Measurements from ENCODE around the gene CACYBP. TPM values are rescaled to one million over a fixed set of nuclear protein-coding genes. Genes with fewer than 3 reads are reported as not detected.

Gene CACYBP
- total RNA-seq, 1 experiment from 2014 or later = 384 TPM

DNA sequence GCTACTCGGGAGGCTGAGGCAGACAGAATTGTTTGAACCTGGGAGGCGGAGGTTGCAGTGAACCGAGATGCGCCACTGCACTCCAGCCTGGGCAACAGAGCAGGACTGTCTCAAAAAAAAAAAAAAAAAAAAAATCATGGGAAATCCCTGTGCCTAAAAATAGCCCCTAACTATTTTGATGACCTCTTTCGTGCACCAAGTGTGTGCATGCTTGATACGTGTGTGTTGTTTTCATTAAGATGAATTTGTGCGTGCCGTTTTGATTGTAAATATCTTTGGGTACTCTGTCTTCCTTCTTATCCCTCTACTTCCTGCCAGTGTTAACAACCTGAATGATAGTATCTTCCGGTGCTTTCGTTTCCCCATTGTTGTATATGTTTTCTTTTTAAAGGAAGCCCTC lies 9.8 kb downstream of the CACYBP start:
- H3K36me3 Mint-ChIP-seq (ENCODE audit: insufficient read depth, unreplicated experiment) = peaks cover 50% of the 10 kb centered on the region
- H3K4me1 Mint-ChIP-seq (ENCODE audit: low read depth, unreplicated experiment) = peaks cover 30% of the 10 kb centered on the region
- no TSS peak for BruUV-seq (replicated peaks)
- no peak overlapping the region for H3K4me3 Mint-ChIP-seq (ENCODE audit: low read depth, unreplicated experiment)
- intact Hi-C loops (cut with micrococcal nuclease; ENCODE audit: unreplicated experiment) = no loop called here
- CTCF ChIA-PET = no interaction called here
- H3K27me3 Mint-ChIP-seq (ENCODE audit: unreplicated experiment) = no peaks in the 10 kb centered on the region
- H3K9me3 Mint-ChIP-seq (ENCODE audit: low read depth, unreplicated experiment) = no peaks in the 10 kb centered on the region
- no peak for DNase-seq
- TF ChIP-seq, protein P1, sequence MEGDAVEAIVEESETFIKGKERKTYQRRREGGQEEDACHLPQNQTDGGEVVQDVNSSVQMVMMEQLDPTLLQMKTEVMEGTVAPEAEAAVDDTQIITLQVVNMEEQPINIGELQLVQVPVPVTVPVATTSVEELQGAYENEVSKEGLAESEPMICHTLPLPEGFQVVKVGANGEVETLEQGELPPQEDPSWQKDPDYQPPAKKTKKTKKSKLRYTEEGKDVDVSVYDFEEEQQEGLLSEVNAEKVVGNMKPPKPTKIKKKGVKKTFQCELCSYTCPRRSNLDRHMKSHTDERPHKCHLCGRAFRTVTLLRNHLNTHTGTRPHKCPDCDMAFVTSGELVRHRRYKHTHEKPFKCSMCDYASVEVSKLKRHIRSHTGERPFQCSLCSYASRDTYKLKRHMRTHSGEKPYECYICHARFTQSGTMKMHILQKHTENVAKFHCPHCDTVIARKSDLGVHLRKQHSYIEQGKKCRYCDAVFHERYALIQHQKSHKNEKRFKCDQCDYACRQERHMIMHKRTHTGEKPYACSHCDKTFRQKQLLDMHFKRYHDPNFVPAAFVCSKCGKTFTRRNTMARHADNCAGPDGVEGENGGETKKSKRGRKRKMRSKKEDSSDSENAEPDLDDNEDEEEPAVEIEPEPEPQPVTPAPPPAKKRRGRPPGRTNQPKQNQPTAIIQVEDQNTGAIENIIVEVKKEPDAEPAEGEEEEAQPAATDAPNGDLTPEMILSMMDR (IDR thresholded peaks at IDR 0.05; ENCODE audit: unreplicated experiment) = no peak
- peak overlapping the region; percentile 40 for H3K27ac Mint-ChIP-seq (ENCODE audit: unreplicated experiment)

DNA sequence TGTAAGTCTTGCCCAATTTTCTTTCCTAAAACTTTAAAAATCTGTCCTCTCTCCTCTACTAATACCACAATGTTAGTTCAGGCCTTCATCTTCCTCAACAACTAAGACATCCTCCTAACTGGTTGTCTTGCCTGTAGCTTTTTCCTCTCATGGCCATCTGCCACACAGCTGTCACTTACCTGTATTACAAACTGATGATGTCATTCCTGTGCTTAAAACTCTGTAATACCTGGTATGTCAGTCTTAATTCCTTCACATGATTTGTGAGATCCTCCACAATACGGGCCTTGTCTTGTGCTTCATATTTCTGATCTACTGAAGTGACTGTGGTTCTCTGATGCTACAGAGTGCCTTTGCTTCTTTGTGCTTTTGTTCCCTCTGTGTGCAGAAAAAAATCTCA lies 13.7 kb downstream of the CACYBP start:
- no peak overlapping the region for H3K27ac Mint-ChIP-seq (ENCODE audit: unreplicated experiment)
- CTCF ChIA-PET = interaction anchor here (0.6 to 2.2 kb wide), 3 partner anchors 10 to 275 kb away, joined by 3 to 6 read pairs (median 5); partner anchors contain the start of gene MRPS14
- no peaks in the 10 kb centered on the region for H3K9me3 Mint-ChIP-seq (ENCODE audit: low read depth, unreplicated experiment)
- no peak for DNase-seq
- H3K36me3 Mint-ChIP-seq (ENCODE audit: insufficient read depth, unreplicated experiment) = peaks cover 56% of the 10 kb centered on the region
- H3K27me3 Mint-ChIP-seq (ENCODE audit: unreplicated experiment) = no peaks in the 10 kb centered on the region
- H3K4me1 Mint-ChIP-seq (ENCODE audit: low read depth, unreplicated experiment) = peaks cover 20% of the 10 kb centered on the region
- H3K4me3 Mint-ChIP-seq (ENCODE audit: low read depth, unreplicated experiment) = no peak overlapping the region
- TF ChIP-seq, protein P1 (IDR thresholded peaks at IDR 0.05; ENCODE audit: unreplicated experiment) = no peak
- intact Hi-C loops (cut with micrococcal nuclease; ENCODE audit: unreplicated experiment) = no loop called here
- no TSS peak for BruUV-seq (replicated peaks)

DNA sequence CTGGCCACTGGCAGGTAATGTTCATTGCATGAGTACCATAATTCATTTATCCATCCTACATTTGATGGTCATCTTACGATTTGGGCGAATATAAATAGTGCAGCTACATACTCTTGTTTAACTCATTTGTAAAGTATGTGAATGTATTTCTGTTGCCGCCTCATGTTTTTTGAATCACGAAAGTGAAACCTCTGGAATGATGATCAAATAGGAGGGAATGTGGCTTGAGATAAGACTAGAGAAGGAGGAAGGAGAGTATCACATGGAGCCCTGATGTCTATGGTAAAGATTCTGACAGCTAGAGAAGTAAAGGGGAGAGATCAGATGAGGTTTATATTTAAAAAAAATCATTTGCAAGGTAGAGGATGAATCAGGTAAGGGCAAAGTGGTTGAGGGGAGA lies 15.5 kb downstream of the CACYBP start:
- Mint-ChIP-seq H3K4me3 (ENCODE audit: low read depth, unreplicated experiment) (no peak overlapping the region), H3K27me3 (ENCODE audit: unreplicated experiment) (no peaks in the 10 kb centered on the region), H3K36me3 (ENCODE audit: insufficient read depth, unreplicated experiment) (peaks cover 48% of the 10 kb centered on the region), H3K4me1 (ENCODE audit: low read depth, unreplicated experiment) (peaks cover 20% of the 10 kb centered on the region), H3K27ac (ENCODE audit: unreplicated experiment) (peak overlapping the region; percentile 11), H3K9me3 (ENCODE audit: low read depth, unreplicated experiment) (no peaks in the 10 kb centered on the region)
- intact Hi-C loops (cut with micrococcal nuclease; ENCODE audit: unreplicated experiment) = no loop called here
- DNase-seq = no peak
- TF ChIP-seq, protein P1 (IDR thresholded peaks at IDR 0.05; ENCODE audit: unreplicated experiment) = no peak
- CTCF ChIA-PET = interaction anchor here (0.9 to 2.2 kb wide), 3 partner anchors 8 to 110 kb away, joined by 3 to 6 read pairs (median 4); partner anchors contain the start of gene MRPS14
- BruUV-seq (replicated peaks) = no TSS peak

DNA sequence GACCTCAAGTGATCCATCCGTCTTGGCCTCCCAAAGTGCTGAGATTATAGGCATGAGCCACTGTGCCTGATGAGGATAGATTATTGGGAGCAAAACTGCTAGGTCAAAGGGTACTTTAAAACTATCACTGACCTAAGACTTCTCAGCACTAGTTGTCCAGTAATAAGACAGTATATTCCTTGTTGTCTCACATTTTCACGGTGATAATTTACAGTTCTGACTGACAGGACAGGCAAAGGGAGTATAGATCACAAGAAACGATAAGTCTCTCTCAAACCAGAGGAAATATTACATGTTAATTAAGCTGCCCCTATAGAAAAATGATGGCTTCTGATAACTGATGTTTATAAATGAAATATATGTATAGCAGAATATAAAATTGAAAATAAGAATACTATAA lies 19.8 kb downstream of the CACYBP start:
- no TSS peak for BruUV-seq (replicated peaks)
- Mint-ChIP-seq H3K9me3 (ENCODE audit: low read depth, unreplicated experiment) (no peaks in the 10 kb centered on the region), H3K27ac (ENCODE audit: unreplicated experiment) (no peak overlapping the region), H3K36me3 (ENCODE audit: insufficient read depth, unreplicated experiment) (peaks cover 34% of the 10 kb centered on the region), H3K4me3 (ENCODE audit: low read depth, unreplicated experiment) (no peak overlapping the region), H3K4me1 (ENCODE audit: low read depth, unreplicated experiment) (peaks cover 24% of the 10 kb centered on the region), H3K27me3 (ENCODE audit: unreplicated experiment) (no peaks in the 10 kb centered on the region)
- TF ChIP-seq, protein P1 (IDR thresholded peaks at IDR 0.05; ENCODE audit: unreplicated experiment) = no peak
- intact Hi-C loops (cut with micrococcal nuclease; ENCODE audit: unreplicated experiment) = no loop called here
- DNase-seq = no peak
- CTCF ChIA-PET = no interaction called here
